DOHH2 (cell line): ENCODE results near the gene GPRC5D.

Source experiments
- H3F3A ChIP-seq: fragments of 200-600 bp; sonication (generic), shearing (Covaris generic); 2 replicates; pipeline ENCODE4 v1.6.0; 2016; ENCODE audit warnings: antibody characterized with exemption, mild to moderate bottlenecking; ENCODE audit not compliant: control insufficient read depth, insufficient read depth
- H3K27ac ChIP-seq: fragments of 200-600 bp; sonication (generic); 2 replicates; pipeline ENCODE4 v1.5.1; 2014; ENCODE audit warnings: low read depth, mild to moderate bottlenecking, low read length, moderate library complexity
- H3K27me3 ChIP-seq: fragments of 200-600 bp; sonication (generic); 2 replicates; pipeline ENCODE4 v1.6.1; 2014; ENCODE audit warnings: mild to moderate bottlenecking, low read length, mixed read lengths; ENCODE audit not compliant: control insufficient read depth
- H3K36me3 ChIP-seq: fragments of 200-600 bp; sonication (generic); 2 replicates; pipeline ENCODE4 v1.6.1; 2014; ENCODE audit warnings: mild to moderate bottlenecking, low read length, moderate library complexity, mixed read lengths; ENCODE audit not compliant: control insufficient read depth
- H3K4me1 ChIP-seq: fragments of 200-600 bp; sonication (generic); 2 replicates; pipeline ENCODE4 v1.6.1; 2014; ENCODE audit warnings: mild to moderate bottlenecking, low read length, mixed read lengths; ENCODE audit not compliant: control insufficient read depth
- H3K4me2 ChIP-seq: fragments of 200-600 bp; sonication (generic); 2 replicates; pipeline ENCODE4 v1.6.0; 2014; ENCODE audit warnings: mild to moderate bottlenecking, low read length, moderate library complexity
- H3K4me3 ChIP-seq: fragments of 200-600 bp; sonication (generic); 2 replicates; pipeline ENCODE4 v1.5.1; 2014; ENCODE audit warnings: mild to moderate bottlenecking, low read length, mixed read lengths
- H3K79me2 ChIP-seq: fragments of 200-600 bp; sonication (generic); 2 replicates; pipeline ENCODE4 v1.6.1; 2014; ENCODE audit warnings: mild to moderate bottlenecking, low read length, mixed read lengths; ENCODE audit not compliant: control insufficient read depth
- H3K9me2 ChIP-seq: fragments of 200-600 bp; sonication (generic); replicated peaks from 2 replicates; pipeline ENCODE4 v1.6.1; 2014; ENCODE audit warnings: mild to moderate bottlenecking, low read length, mixed read lengths; ENCODE audit not compliant: control insufficient read depth
- H3K9me3 ChIP-seq: fragments of 200-600 bp; sonication (generic); 2 replicates; pipeline ENCODE4 v1.6.1; 2014; ENCODE audit warnings: antibody characterized with exemption, low read length, mixed read lengths; ENCODE audit not compliant: control insufficient read depth, insufficient read depth
- H4K20me1 ChIP-seq: fragments of 200-600 bp; sonication (generic); 2 replicates; pipeline ENCODE4 v1.6.0; 2014; ENCODE audit warnings: low read depth, mild to moderate bottlenecking, antibody characterized with exemption, low read length, moderate library complexity; ENCODE audit not compliant: control insufficient read depth, insufficient read depth
- EZH2phosphoT487 ChIP-seq: fragments of 200-600 bp; sonication (generic); IDR thresholded peaks from 2 replicates; pipeline ENCODE4 v1.6.1; 2017; ENCODE audit warnings: borderline replicate concordance, mild to moderate bottlenecking, antibody characterized with exemption, low read length, moderate library complexity, mixed read lengths
- TF ChIP-seq, protein P1 (sequence below): fragments of 200-600 bp; sonication (generic); IDR thresholded peaks from one replicate; pipeline ENCODE4 v1.5.1; 2014; ENCODE audit warnings: antibody characterized with exemption, mild to moderate bottlenecking, low read depth, low read length; ENCODE audit not compliant: poor library complexity, severe bottlenecking

GPRC5D gene

GRCh38 chr12:12930633-12931219 lies 21.2 kb downstream of the GPRC5D start:
- Histone ChIP-seq H3K4me2 (no peak overlapping the region), H3K79me2 (no peaks in the 10 kb centered on the region), H3K9me3 (no peaks in the 10 kb centered on the region), H3K27ac (no peak overlapping the region), H3K4me3 (no peak overlapping the region), H3K4me1 (no peaks in the 10 kb centered on the region), H3K9me2 (no peaks in the 10 kb centered on the region), H3K36me3 (no peaks in the 10 kb centered on the region), H3K27me3 (peaks cover 3% of the 10 kb centered on the region; the same call in 1 of the 2 replicates), H4K20me1 (no peaks in the 10 kb centered on the region), H3F3A (no peaks in the 10 kb centered on the region)
- TF ChIP-seq EZH2phosphoT487: no peak
- TF ChIP-seq, protein P1, sequence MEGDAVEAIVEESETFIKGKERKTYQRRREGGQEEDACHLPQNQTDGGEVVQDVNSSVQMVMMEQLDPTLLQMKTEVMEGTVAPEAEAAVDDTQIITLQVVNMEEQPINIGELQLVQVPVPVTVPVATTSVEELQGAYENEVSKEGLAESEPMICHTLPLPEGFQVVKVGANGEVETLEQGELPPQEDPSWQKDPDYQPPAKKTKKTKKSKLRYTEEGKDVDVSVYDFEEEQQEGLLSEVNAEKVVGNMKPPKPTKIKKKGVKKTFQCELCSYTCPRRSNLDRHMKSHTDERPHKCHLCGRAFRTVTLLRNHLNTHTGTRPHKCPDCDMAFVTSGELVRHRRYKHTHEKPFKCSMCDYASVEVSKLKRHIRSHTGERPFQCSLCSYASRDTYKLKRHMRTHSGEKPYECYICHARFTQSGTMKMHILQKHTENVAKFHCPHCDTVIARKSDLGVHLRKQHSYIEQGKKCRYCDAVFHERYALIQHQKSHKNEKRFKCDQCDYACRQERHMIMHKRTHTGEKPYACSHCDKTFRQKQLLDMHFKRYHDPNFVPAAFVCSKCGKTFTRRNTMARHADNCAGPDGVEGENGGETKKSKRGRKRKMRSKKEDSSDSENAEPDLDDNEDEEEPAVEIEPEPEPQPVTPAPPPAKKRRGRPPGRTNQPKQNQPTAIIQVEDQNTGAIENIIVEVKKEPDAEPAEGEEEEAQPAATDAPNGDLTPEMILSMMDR: no peak

GRCh38 chr12:12929696-12930095 lies 22.3 kb downstream of the GPRC5D start:
- H3K27ac ChIP-seq: no peak overlapping the region
- H3K27me3 ChIP-seq: peaks cover 3% of the 10 kb centered on the region; the same call in 1 of the 2 replicates
- TF ChIP-seq, protein P1: no peak
- TF ChIP-seq EZH2phosphoT487: no peak
- H3K36me3 ChIP-seq: no peaks in the 10 kb centered on the region
- no peak overlapping the region for H3K4me3 ChIP-seq
- H3K4me2 ChIP-seq: no peak overlapping the region
- no peaks in the 10 kb centered on the region for H3K9me2 ChIP-seq
- no peaks in the 10 kb centered on the region for H3F3A ChIP-seq
- H3K79me2 ChIP-seq: no peaks in the 10 kb centered on the region
- H3K9me3 ChIP-seq: no peaks in the 10 kb centered on the region
- no peaks in the 10 kb centered on the region for H3K4me1 ChIP-seq
- no peaks in the 10 kb centered on the region for H4K20me1 ChIP-seq

DNA sequence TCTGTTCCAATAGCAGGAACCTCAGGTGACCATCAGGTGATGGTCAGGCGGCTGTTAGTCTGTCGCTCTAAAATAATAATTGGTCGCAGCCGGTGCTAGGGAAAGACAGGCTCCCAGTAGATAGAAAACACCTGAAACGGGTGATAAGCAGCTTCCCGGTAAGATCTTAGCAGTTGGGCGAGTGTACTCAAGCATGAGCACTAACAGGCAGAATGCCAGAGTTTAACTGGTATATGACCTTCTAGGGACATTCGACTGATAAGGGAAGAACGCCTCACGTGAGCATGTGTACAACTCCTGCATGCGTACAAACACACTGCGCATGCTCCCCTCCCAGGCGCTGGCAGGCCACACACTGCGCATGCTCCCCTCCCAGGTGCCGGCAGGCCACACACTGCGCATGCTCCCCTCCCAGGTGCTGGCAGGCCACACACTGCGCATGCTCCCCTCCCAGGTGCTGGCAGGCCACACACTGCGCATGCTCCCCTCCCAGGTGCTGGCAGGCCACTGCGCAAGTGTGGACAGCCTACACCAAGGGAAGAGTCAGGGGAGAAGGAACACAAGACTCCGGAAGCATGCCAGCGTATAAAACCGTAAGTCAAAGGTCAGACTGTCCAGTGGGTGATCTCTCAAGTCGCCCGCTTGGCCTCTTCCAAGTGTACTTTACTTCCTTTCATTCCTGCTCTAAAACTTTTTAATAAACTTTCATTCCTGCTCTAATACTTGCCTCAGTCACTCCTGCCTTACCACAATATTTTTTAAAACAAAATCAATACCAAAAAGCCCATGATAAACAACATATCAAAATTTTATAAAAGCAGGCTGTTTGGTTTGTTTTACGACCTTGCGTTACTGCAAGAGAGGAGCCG lies 24.5 kb downstream of the GPRC5D start:
- Histone ChIP-seq H3K27ac (no peak overlapping the region), H3K4me2 (no peak overlapping the region), H3K4me3 (no peak overlapping the region), H3K36me3 (no peaks in the 10 kb centered on the region), H3F3A (no peaks in the 10 kb centered on the region), H3K9me2 (no peaks in the 10 kb centered on the region), H3K27me3 (peaks cover 3% of the 10 kb centered on the region; the same call in 1 of the 2 replicates), H3K4me1 (no peaks in the 10 kb centered on the region), H3K79me2 (no peaks in the 10 kb centered on the region), H4K20me1 (no peaks in the 10 kb centered on the region), H3K9me3 (no peaks in the 10 kb centered on the region)
- TF ChIP-seq, protein P1: no peak
- TF ChIP-seq EZH2phosphoT487: no peak
